H4 (cell line): ENCODE measurements around the gene LIPH. TPM values are rescaled to one million over a fixed set of nuclear protein-coding genes. Genes with fewer than 3 reads are reported as not detected.

Experiments
- DNase-seq: peaks from one replicate; pipeline ENCODE4 v3.0.0-alpha.2; 2015; ENCODE audit warnings: low spot score
- total RNA-seq: library from RNA; depleted of rRNA; stranded (reverse); fragments of >200 nt; shearing (Covaris generic); gene quantifications from 2 replicates; pipeline ENCODE4 v1.2.3, GENCODE V29; 2014

Gene LIPH
- total RNA-seq, 1 experiment from 2014 or later, result 1.5 TPM

- DNase-seq, result no peak
These were observed 11.7 kb downstream of the LIPH start for GRCh38 chr3:185540695-185541094.

- DNase-seq, result no peak
These were observed 12.5 kb downstream of the LIPH start for GRCh38 chr3:185539934-185540333.

GRCh38 chr3:185537369-185537970 lies 14.9 kb downstream of the LIPH start:
- DNase-seq, result peak; percentile 90

GRCh38 chr3:185534511-185534910 lies 17.9 kb downstream of the LIPH start:
- DNase-seq, result no peak

- no peak for DNase-seq
These were observed 19.5 kb downstream of the LIPH start for GRCh38 chr3:185532901-185533300.

- DNase-seq, result no peak
These were observed 21.5 kb downstream of the LIPH start for GRCh38 chr3:185530856-185531255.

- DNase-seq, result no peak
These were observed 23.9 kb downstream of the LIPH start for GRCh38 chr3:185528532-185528931.

- no peak for DNase-seq
These were observed 25.0 kb downstream of the LIPH start for GRCh38 chr3:185527364-185527763.

GRCh38 chr3:185526349-185526951 lies 25.9 kb downstream of the LIPH start:
- DNase-seq, result no peak

- DNase-seq, result no peak
These were observed 30.8 kb downstream of the LIPH start for GRCh38 chr3:185521349-185522138.

GRCh38 chr3:185519021-185519420 lies 33.4 kb downstream of the LIPH start:
- no peak for DNase-seq

GRCh38 chr3:185517387-185518130 lies 34.8 kb downstream of the LIPH start:
- no peak for DNase-seq

GRCh38 chr3:185511711-185512110 lies 40.7 kb downstream of the LIPH start:
- no peak for DNase-seq

GRCh38 chr3:185508335-185508991 lies 43.9 kb downstream of the LIPH start:
- no peak for DNase-seq

- DNase-seq, result no peak
These were observed 44.5 kb downstream of the LIPH start for GRCh38 chr3:185507883-185508282.

GRCh38 chr3:185504636-185505035 lies 47.8 kb downstream of the LIPH start:
- no peak for DNase-seq

GRCh38 chr3:185503521-185503920 lies 48.9 kb downstream of the LIPH start:
- no peak for DNase-seq

- no peak for DNase-seq
These were observed 49.4 kb downstream of the LIPH start for GRCh38 chr3:185502987-185503386.

GRCh38 chr3:185498503-185499396 lies 53.6 kb downstream of the LIPH start, which contains the start of gene TMEM41A:
TMEM41A (minus strand) TSS chr3:185499035; CDS start chr3:185498961, 74 bp downstream.
- peak; percentile 86 for DNase-seq

- DNase-seq, result no peak
These were observed 62.1 kb downstream of the LIPH start for GRCh38 chr3:185490241-185490640.

GRCh38 chr3:185489462-185489861 lies 62.9 kb downstream of the LIPH start:
- DNase-seq, result no peak
